ENCODE measurements around the gene CX3CL1.

DNA sequence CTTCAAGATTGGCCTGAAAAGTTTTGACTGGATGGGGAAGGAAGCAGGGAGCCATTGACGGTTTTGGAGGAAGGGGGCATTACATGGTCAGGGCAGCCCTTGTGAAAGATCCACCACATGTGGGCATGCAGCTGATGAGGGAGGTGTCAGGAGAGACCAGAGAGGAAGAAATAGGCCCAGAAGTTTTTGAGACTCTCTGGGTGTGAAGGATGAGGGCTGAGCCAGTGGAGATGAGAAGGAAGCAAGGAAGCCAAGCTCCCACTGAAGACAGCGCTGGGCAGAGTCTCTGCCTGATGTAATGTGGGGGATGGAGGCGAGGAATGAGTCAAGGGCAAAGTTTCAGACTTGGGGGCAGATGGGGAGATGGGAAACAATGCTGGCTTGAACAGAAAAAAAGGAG lies 32.8 kb downstream of the CX3CL1 start:
- TF ChIP-seq RELA (IDR thresholded peaks at IDR 0.05; ENCODE audit: borderline replicate concordance, partially characterized antibody) (no peak), CHD2 (IDR thresholded peaks at IDR 0.05; ENCODE audit: borderline replicate concordance, low read depth, low read length) (no peak), ZNF622 (IDR thresholded peaks at IDR 0.05) (no peak), KLF5 (IDR thresholded peaks at IDR 0.05; ENCODE audit: partially characterized antibody) (no peak), ZNF384 (IDR thresholded peaks at IDR 0.05; ENCODE audit: borderline replicate concordance, low read depth, low read length) (no peak)
- TF ChIP-seq, protein P1, sequence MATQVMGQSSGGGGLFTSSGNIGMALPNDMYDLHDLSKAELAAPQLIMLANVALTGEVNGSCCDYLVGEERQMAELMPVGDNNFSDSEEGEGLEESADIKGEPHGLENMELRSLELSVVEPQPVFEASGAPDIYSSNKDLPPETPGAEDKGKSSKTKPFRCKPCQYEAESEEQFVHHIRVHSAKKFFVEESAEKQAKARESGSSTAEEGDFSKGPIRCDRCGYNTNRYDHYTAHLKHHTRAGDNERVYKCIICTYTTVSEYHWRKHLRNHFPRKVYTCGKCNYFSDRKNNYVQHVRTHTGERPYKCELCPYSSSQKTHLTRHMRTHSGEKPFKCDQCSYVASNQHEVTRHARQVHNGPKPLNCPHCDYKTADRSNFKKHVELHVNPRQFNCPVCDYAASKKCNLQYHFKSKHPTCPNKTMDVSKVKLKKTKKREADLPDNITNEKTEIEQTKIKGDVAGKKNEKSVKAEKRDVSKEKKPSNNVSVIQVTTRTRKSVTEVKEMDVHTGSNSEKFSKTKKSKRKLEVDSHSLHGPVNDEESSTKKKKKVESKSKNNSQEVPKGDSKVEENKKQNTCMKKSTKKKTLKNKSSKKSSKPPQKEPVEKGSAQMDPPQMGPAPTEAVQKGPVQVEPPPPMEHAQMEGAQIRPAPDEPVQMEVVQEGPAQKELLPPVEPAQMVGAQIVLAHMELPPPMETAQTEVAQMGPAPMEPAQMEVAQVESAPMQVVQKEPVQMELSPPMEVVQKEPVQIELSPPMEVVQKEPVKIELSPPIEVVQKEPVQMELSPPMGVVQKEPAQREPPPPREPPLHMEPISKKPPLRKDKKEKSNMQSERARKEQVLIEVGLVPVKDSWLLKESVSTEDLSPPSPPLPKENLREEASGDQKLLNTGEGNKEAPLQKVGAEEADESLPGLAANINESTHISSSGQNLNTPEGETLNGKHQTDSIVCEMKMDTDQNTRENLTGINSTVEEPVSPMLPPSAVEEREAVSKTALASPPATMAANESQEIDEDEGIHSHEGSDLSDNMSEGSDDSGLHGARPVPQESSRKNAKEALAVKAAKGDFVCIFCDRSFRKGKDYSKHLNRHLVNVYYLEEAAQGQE (IDR thresholded peaks at IDR 0.05; ENCODE audit: low read depth, low read length): no peak
